ENCODE results near the gene CIAO3. TPM values are rescaled to one million over a fixed set of nuclear protein-coding genes. Genes with fewer than 3 reads are reported as not detected.
A peak's percentile ranks its signal among the peaks of the same experiment; 100 is the strongest.
"Not testable (repeated sequence)": the region's sequence is repeated elsewhere in the genome, so short reads cannot be mapped to it uniquely, and the experiment has no call there.

Gene CIAO3
- total RNA-seq, 1 experiment from 2014 or later, result 31.5 TPM

DNA sequence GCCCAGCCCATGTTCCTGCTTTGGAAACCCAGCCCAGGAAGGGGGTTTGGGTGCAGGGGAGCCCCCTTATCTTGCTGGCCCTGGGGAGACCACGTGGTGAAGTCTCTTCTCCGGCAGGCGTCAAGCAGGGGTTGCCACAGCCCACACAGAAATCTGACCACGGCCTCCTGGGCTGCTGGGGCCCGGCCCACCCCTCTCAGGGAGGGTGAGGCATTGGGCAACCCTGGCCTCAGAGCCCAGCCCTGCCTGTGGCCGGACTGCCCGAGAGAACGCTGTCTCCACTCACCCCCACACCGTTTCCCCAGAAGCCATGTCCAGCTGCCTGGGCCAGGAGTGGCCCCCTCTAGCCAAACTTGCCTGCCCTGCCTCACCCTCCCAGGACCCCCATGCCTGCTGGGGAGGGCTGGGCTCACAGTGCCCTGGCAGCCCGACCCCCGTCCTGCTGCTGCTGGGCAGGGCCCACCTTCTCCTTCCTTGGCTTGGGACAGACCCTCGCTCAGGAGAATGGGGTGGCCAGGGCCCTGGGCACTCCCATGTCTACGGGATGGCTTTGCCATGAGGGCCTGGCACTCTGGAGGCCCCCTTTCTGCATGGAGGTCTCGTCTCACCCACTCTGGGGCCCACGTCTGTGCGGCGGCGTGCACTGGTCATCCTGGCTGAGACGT lies 40.7 kb upstream of the CIAO3 start:
- no peak for DNase-seq
- peaks cover 16% of the 10 kb centered on the region for H3K4me1 ChIP-seq

DNA sequence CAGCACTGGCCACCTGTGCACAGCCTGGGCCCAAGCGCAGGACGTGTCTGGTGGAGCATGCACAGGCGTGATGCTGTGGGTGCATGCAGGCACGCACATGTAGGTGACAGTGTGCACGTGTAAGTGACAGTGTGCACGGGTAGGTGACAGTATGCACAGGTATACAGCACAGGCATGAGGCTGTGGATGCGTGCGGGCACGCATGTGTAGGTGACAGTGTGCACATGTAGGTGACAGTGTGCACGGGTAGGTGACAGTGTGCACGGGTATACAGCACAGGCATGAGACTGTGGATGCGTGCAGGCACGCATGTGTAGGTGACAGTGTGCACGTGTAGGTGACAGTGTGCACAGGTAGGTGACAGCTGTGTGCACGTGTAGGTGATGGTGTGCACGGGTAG lies 39.5 kb upstream of the CIAO3 start:
- H3K4me3 ChIP-seq, result no peak overlapping the region
- no peaks in the 10 kb centered on the region; the same call in 1 of the 2 replicates for H3K36me3 ChIP-seq
- DNase-seq, result no peak
- H3K4me1 ChIP-seq, result peaks cover 16% of the 10 kb centered on the region
- H3K27ac ChIP-seq, result no peak overlapping the region
- peaks cover 27% of the 10 kb centered on the region; the same call in 1 of the 2 replicates for H3K27me3 ChIP-seq
- no peaks in the 10 kb centered on the region for H3K9me3 ChIP-seq (replicated peaks)

More for the DNA sequence above, 40.7 kb upstream of the CIAO3 start:
- Histone ChIP-seq H3K27ac (no peak overlapping the region), H3K4me3 (no peak overlapping the region), H3K36me3 (no peaks in the 10 kb centered on the region; the same call in 1 of the 2 replicates), H3K27me3 (peaks cover 20% of the 10 kb centered on the region; the same call in 1 of the 2 replicates), H3K9me3 (replicated peaks) (no peaks in the 10 kb centered on the region)

DNA sequence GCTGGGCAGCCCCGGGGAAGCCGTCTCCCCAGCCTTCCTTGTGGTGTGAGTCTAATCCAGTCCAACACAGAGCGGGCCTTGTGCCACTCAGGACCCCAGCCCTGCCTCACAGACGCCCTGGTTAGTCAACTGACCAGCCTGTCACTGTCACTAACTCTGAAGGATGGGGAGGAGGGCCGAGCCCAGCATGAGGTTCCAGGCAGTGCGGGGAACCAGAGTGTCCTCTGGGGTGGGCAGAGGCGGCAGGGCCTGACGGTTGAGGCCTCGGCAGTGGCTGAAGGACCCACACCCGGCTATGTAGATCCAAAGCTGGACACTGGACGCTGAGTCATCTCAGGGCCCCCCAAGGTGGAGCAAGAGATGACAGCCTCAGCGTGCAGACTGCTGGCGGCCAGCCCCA lies 38.8 kb upstream of the CIAO3 start:
- no peak for DNase-seq
- H3K9me3 ChIP-seq (replicated peaks), result no peaks in the 10 kb centered on the region

DNA sequence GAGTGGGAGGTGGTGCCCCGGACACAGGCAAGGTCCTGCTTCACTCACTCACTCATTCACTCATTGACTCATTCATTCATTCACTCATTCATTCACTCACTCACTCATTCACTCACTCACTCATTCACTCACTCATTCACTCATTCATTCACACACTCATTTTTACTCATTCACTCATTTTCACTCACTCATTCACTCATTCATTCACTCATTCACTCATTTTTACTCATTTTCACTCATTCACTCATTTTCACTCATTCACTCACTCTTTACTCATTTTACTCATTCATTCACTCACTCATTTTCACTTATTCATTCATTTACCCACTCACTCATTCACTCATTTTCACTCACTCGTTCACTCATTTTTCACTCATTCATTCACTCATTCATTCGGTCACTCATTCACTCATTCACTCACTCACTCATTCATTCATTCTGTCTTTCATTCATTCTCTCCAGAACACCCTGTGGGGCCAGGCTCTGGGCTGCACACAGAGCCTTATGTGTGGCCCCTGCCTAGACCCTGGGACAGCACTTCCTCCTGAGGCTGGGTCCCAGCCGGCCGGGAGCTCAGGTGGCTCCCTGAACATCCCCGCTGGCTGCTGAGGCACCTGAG lies 38.2 kb upstream of the CIAO3 start:
- Histone ChIP-seq H3K36me3 (no peaks in the 10 kb centered on the region), H3K4me3 (no peak overlapping the region), H3K9me3 (replicated peaks) (no peaks in the 10 kb centered on the region), H3K27me3 (peaks cover 27% of the 10 kb centered on the region; the same call in 1 of the 2 replicates), H3K27ac (no peak overlapping the region), H3K4me1 (peaks cover 15% of the 10 kb centered on the region)
- no peak for DNase-seq

More for the DNA sequence above, 38.8 kb upstream of the CIAO3 start:
- H3K27me3 ChIP-seq, result peaks cover 27% of the 10 kb centered on the region; the same call in 1 of the 2 replicates
- no peaks in the 10 kb centered on the region; the same call in 1 of the 2 replicates for H3K36me3 ChIP-seq
- peaks cover 16% of the 10 kb centered on the region for H3K4me1 ChIP-seq
- H3K27ac ChIP-seq, result no peak overlapping the region
- no peak overlapping the region for H3K4me3 ChIP-seq

DNA sequence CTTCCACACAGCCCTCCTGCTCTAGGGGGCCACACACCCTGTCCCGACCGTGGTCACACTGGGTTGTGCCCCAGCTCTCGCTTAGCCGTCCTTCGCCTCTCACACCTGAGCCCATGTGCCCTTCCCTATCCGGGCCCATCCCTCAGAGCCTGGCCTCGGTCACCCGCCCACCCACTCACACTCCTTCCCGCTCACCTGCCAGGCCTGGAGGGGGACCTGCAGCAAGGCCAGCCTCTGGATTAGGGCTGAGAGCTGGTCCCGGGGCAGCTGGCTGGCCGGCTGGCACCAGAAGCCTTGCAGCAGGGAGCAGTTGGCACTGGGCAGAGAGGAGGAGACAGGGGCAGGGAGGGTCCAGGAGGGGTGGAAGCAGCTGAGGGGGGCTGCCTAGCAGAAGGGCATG lies 37.6 kb upstream of the CIAO3 start:
- Histone ChIP-seq H3K4me1 (peaks cover 10% of the 10 kb centered on the region), H3K4me3 (no peak overlapping the region), H3K27me3 (peaks cover 30% of the 10 kb centered on the region; the same call in 1 of the 2 replicates), H3K27ac (no peak overlapping the region), H3K9me3 (replicated peaks) (no peaks in the 10 kb centered on the region), H3K36me3 (no peaks in the 10 kb centered on the region)
- no peak for DNase-seq

DNA sequence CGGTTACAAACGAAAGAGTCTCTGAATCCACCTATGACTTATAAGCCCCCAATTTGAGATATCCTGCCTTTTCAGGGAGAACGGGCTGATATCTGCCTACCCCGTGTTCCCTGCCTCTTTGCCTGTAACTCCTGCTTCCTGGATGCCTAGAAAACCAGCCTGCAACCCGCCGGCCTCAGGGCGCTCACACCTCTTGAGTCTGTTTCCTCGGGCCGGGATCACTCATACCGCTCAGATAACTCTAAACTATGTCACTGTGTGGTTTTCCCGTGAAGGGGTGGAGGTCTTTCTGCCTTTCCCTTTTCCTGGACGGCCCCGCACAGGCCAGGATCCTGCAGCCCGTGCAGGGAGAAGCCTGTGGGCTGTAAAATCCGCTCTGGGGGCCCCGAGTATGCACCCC lies 37.0 kb upstream of the CIAO3 start:
- peak in 1 of 2 experiments; percentile 35 for DNase-seq
- peaks cover 9% of the 10 kb centered on the region for H3K4me1 ChIP-seq
- H3K27ac ChIP-seq, result no peak overlapping the region
- no peaks in the 10 kb centered on the region for H3K36me3 ChIP-seq
- H3K9me3 ChIP-seq (replicated peaks), result no peaks in the 10 kb centered on the region
- H3K27me3 ChIP-seq, result peaks cover 30% of the 10 kb centered on the region; the same call in 1 of the 2 replicates
- H3K4me3 ChIP-seq, result no peak overlapping the region

DNA sequence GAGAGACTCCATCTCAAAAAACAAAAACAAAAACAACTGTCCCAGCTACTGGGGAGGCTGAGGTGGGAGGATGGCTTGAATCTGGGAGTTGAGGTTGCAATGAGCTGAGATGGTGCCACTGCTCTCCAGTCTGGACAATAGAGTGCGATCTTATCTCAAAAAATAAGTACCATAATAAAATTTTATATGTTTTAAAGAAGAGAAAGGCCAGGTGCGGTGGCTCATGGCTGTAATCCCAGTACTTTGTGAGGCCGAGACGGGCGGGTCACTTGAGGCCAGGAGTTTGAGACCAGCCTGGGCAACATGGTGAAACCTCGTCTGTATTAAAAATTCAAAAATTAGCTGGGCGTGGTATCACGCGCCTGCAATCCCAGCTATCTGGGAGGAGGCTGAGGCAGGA lies 36.0 kb upstream of the CIAO3 start:
- DNase-seq, result no peak
- H3K4me3 ChIP-seq, result no peak overlapping the region
- no peaks in the 10 kb centered on the region for H3K9me3 ChIP-seq (replicated peaks)
- H3K27me3 ChIP-seq, result peaks cover 30% of the 10 kb centered on the region; the same call in 1 of the 2 replicates
- no peaks in the 10 kb centered on the region for H3K36me3 ChIP-seq
- H3K4me1 ChIP-seq, result peaks cover 2% of the 10 kb centered on the region; the same call in 1 of the 2 replicates
- H3K27ac ChIP-seq, result no peak overlapping the region

DNA sequence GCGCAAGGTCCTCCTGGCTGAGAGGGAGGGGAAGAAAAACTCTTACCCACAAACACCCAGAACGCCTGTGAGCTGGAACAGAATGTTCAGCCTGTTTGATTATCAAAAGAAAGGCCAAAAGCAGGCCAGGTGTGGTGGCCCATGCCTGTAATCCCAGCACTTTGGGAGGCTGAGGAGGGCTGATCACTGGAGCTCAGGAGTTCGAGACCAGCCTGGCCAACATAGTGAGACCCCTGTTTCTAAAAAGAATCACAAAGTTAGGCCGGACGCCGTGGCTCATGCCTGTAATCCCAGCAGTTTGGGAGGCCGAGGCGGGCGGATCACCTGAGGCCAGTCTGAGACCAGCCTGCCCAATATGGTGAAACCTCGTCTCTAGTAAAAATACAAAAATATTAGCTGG lies 35.5 kb upstream of the CIAO3 start:
- H3K27me3 ChIP-seq, result peaks cover 30% of the 10 kb centered on the region; the same call in 1 of the 2 replicates
- not testable (repeated sequence) for H3K9me3 ChIP-seq (replicated peaks); H3K27ac ChIP-seq; DNase-seq; H3K4me1 ChIP-seq; H3K4me3 ChIP-seq; H3K36me3 ChIP-seq

DNA sequence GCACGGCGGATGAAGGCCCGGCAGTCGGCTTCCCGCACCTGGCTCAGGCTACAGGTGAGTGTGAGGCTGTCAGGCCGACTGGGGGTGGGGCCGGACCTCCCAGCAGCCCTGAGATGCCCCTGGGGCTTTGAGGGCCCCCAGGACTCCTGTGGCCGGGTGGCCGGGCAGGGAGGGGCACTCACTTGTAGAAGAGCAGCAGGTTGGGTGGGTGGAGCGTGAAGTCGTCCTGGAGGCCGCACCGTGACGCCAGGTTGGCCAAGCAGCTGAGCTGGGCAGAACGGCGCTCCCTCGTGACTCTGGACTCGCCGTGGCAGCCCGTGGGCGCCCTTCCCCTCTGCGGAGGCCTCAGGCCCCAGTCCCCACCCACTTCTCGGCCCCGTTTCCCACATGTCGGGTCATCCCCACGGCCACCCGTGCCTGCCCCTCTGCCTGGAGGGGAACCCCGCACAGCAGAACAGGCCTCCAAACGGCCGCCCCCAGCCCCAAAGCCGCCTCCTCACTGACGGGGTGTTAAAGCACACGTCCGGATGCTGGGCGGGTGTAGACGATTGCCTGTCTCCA lies 34.5 kb upstream of the CIAO3 start:
- Histone ChIP-seq H3K4me3 (no peak overlapping the region), H3K9me3 (replicated peaks) (no peaks in the 10 kb centered on the region), H3K4me1 (peaks cover 2% of the 10 kb centered on the region; the same call in 1 of the 2 replicates), H3K27me3 (peaks cover 28% of the 10 kb centered on the region; the same call in 1 of the 2 replicates), H3K36me3 (no peaks in the 10 kb centered on the region), H3K27ac (no peak overlapping the region)
- DNase-seq, result no peak

DNA sequence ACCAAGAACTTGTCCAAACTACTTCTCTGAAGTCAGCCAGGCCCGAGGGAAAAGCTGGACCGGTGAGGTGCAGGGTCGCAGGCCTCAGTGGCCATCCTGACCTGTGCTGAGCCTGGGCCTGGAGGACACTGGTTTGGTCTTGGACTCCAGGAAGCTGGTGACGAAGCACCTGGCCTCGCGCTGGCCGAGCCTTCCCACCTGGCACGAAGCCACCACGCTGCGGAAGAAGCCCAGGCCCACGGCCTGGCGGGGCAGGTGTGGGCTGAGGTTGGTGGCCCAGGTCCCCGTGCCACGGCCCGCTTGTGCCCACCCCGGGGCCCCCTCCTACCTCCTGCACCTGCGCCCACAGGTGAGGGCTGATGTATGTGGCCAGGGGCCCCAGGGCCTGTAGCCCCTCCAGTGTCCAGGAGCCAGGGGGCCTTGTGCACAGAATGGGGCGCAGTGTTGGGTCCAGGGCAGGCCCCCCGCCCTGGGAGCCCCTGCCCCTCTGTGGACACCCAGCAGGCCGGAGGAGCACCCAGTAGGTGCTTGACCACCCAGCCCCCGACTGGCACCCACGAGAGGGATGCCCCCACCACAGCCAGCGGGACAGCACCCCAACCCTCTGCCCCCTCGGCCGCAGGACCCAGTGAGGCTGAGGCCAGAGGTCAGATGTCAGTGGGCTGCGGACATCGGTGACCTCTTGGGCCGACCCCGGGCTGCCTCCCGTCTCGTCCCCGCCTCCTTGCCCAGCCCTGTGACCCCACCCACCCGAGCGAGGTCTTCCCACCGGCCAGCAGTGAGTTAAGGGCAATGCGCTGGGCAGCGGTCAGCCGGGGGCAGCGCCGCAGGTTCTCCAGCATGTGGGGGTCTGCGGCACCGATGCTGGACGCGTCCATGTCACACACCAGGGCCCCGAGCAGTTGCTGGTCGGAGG lies 33.5 kb upstream of the CIAO3 start:
- no peak overlapping the region for H3K4me3 ChIP-seq
- no peaks in the 10 kb centered on the region for H3K9me3 ChIP-seq (replicated peaks)
- H3K27ac ChIP-seq, result no peak overlapping the region
- no peak for DNase-seq
- H3K27me3 ChIP-seq, result peaks cover 25% of the 10 kb centered on the region; the same call in 1 of the 2 replicates
- H3K36me3 ChIP-seq, result no peaks in the 10 kb centered on the region
- H3K4me1 ChIP-seq, result peaks cover 2% of the 10 kb centered on the region; the same call in 1 of the 2 replicates

DNA sequence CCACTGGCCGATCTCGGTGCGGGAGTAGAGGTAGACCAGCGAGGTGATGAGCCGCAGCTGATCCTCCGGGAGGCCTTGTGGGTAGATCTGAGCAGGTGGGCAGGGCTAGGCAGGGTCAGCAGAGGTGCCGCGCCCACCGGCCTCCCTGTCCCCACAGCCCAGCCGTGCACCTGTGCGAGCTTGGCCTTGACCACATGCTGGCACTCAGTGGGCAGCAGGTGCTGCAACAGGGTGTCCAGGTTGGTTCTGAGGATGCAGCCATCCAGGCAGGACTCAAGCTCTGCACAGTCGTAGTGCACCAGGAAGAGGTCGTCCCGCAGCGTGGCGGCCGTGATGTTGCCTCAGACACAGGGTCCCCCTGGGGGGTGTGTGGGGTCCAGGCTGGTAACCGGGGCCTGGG lies 32.2 kb upstream of the CIAO3 start:
- H3K27ac ChIP-seq, result no peak overlapping the region
- DNase-seq, result no peak
- no peak overlapping the region for H3K4me3 ChIP-seq
- H3K36me3 ChIP-seq, result no peaks in the 10 kb centered on the region
- H3K27me3 ChIP-seq, result peaks cover 13% of the 10 kb centered on the region; the same call in 1 of the 2 replicates
- H3K4me1 ChIP-seq, result peaks cover 2% of the 10 kb centered on the region; the same call in 1 of the 2 replicates
- no peaks in the 10 kb centered on the region for H3K9me3 ChIP-seq (replicated peaks)

DNA sequence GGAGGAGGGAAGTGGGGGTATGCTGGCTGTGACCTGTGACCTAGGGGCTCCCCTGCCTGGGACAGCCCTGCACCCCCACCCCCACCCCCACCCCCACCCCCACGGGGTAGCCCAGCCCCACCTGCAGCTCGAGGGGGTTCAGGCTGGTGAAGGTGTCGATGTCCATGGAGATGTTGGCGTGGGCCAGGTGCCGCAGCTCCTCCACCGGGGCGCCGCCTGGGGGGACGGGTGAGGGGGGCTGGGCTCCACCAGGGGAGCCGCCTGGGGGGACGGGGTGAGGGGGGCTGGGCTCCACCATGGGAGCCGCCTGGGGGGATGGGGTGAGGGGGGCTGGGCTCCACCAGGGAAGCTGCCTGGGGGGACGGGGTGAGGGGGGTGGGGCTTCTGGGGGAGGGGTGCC lies 29.6 kb upstream of the CIAO3 start:
- Histone ChIP-seq H3K36me3 (no peaks in the 10 kb centered on the region), H3K27ac (no peak overlapping the region), H3K4me3 (no peak overlapping the region), H3K27me3 (0 out of 2 replicates have a peak, but pooled peaks cover 3% of the 10 kb centered on the region), H3K4me1 (no peaks in the 10 kb centered on the region), H3K9me3 (replicated peaks) (no peaks in the 10 kb centered on the region)
- no peak for DNase-seq

DNA sequence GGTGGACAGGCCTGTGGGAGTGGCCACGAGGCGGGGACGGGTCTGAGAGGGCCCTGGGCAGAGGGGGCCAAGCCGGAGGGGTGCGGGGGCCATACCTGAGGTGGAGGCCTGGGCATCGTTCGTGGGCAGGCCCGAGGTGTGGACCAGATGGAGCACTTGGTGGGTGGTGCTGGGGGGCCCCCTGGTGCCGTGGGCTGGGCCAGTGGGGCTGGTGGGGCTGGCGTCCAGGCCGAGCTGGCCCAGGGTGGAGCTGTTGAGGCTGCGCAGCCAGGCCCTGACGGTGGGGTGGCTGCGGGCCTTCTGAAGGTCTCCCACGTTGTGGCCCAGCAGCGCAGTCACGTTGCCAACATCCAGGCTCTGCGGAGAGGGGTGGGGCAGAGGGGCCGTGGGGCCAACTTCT lies 29.1 kb upstream of the CIAO3 start:
- Histone ChIP-seq H3K4me1 (no peaks in the 10 kb centered on the region), H3K36me3 (no peaks in the 10 kb centered on the region), H3K4me3 (no peak overlapping the region), H3K9me3 (replicated peaks) (no peaks in the 10 kb centered on the region), H3K27me3 (0 out of 2 replicates have a peak, but pooled peaks cover 3% of the 10 kb centered on the region), H3K27ac (no peak overlapping the region)
- DNase-seq, result no peak

DNA sequence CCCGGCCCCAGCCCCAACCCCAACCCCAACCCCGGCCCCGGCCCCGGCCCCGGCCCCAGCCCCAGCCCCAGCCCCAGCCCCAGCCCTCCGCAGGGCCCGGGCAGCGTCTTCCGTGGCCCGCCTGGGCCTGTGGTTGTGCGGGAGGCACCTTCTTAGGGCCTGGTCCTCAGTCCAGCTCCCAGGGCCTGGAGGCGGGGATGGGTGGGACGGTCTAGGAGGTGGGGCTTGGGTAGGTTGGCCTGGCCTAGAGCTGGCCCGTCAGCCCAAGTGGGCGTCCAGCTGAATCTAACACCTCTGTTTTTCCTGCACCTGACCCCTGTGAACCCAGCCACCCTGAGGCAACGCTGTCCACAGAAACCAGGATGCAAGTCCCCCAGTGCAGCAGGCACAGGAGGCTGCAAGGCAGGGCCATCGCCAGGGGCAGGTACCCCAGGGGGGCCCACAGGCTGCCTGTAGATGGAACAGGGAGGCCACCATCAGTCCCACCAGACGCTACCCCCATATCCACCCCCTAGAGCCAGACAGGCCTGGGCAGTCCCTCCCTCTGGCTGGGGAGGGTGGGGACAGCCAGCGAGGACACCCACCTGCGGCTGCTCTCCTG lies 28.5 kb upstream of the CIAO3 start:
- H3K36me3 ChIP-seq, result no peaks in the 10 kb centered on the region
- DNase-seq, result peak in 1 of 2 experiments; percentile 48
- H3K27ac ChIP-seq, result no peak overlapping the region
- 0 out of 2 replicates have a peak, but pooled peaks cover 3% of the 10 kb centered on the region for H3K27me3 ChIP-seq
- H3K4me3 ChIP-seq, result peak overlapping the region; percentile 17; the same call in 1 of the 2 replicates
- H3K9me3 ChIP-seq (replicated peaks), result no peaks in the 10 kb centered on the region
- no peaks in the 10 kb centered on the region for H3K4me1 ChIP-seq
